ENCODE data around the gene SENP8. TPM values are rescaled to one million over a fixed set of nuclear protein-coding genes. Genes with fewer than 3 reads are reported as not detected.

SENP8 gene
- total and polyA plus RNA-seq, 2 of the 13 experiments (the other 11 are each of a cell fraction or from before 2014, with no cell fraction given), result 2.7 to 3.0 TPM

- peak; percentile 68; the same call in 1 of the 2 replicates for TF ChIP-seq SP1 (IDR thresholded peaks at IDR 0.05)
- TF ChIP-seq SP1 (CRISPR knock-in tag; IDR thresholded peaks at IDR 0.05), result peak; percentile 98
- TF ChIP-seq, protein P1, sequence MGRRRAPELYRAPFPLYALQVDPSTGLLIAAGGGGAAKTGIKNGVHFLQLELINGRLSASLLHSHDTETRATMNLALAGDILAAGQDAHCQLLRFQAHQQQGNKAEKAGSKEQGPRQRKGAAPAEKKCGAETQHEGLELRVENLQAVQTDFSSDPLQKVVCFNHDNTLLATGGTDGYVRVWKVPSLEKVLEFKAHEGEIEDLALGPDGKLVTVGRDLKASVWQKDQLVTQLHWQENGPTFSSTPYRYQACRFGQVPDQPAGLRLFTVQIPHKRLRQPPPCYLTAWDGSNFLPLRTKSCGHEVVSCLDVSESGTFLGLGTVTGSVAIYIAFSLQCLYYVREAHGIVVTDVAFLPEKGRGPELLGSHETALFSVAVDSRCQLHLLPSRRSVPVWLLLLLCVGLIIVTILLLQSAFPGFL (CRISPR knock-in tag; IDR thresholded peaks at IDR 0.05), result no peak
- TF ChIP-seq ATAD3A (CRISPR knock-in tag; IDR thresholded peaks at IDR 0.05), result no peak
- TF ChIP-seq, protein P2, sequence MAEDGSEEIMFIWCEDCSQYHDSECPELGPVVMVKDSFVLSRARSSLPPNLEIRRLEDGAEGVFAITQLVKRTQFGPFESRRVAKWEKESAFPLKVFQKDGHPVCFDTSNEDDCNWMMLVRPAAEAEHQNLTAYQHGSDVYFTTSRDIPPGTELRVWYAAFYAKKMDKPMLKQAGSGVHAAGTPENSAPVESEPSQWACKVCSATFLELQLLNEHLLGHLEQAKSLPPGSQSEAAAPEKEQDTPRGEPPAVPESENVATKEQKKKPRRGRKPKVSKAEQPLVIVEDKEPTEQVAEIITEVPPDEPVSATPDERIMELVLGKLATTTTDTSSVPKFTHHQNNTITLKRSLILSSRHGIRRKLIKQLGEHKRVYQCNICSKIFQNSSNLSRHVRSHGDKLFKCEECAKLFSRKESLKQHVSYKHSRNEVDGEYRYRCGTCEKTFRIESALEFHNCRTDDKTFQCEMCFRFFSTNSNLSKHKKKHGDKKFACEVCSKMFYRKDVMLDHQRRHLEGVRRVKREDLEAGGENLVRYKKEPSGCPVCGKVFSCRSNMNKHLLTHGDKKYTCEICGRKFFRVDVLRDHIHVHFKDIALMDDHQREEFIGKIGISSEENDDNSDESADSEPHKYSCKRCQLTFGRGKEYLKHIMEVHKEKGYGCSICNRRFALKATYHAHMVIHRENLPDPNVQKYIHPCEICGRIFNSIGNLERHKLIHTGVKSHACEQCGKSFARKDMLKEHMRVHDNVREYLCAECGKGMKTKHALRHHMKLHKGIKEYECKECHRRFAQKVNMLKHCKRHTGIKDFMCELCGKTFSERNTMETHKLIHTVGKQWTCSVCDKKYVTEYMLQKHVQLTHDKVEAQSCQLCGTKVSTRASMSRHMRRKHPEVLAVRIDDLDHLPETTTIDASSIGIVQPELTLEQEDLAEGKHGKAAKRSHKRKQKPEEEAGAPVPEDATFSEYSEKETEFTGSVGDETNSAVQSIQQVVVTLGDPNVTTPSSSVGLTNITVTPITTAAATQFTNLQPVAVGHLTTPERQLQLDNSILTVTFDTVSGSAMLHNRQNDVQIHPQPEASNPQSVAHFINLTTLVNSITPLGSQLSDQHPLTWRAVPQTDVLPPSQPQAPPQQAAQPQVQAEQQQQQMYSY (CRISPR knock-in tag; IDR thresholded peaks at IDR 0.05), result no peak; the same call in 1 of the 2 replicates
- peak; percentile 25; the same call in 1 of the 2 replicates for TF ChIP-seq ZNF724P (CRISPR knock-in tag; IDR thresholded peaks at IDR 0.05; ENCODE audit: borderline replicate concordance)
- no peak for TF ChIP-seq SNAPC4 (CRISPR knock-in tag; IDR thresholded peaks at IDR 0.05)
- no peak for TF ChIP-seq ZNF616 (CRISPR knock-in tag; IDR thresholded peaks at IDR 0.05; ENCODE audit: low read depth)
- no peak for TF ChIP-seq EED (CRISPR knock-in tag; IDR thresholded peaks at IDR 0.05)
- TF ChIP-seq ZFP82 (CRISPR knock-in tag; IDR thresholded peaks at IDR 0.05; ENCODE audit: borderline replicate concordance), result peak; percentile 49; the same call in 1 of the 2 replicates
- no peak for TF ChIP-seq PITX1 (CRISPR knock-in tag; IDR thresholded peaks at IDR 0.05)
- no peak for TF ChIP-seq NFIC (IDR thresholded peaks at IDR 0.05; ENCODE audit: low read length)
- peak; percentile 68; the same call in 1 of the 2 replicates for TF ChIP-seq HNF1B (CRISPR knock-in tag; IDR thresholded peaks at IDR 0.05)
- TF ChIP-seq CBX5 (CRISPR knock-in tag; IDR thresholded peaks at IDR 0.05; ENCODE audit: borderline replicate concordance), result 0 out of 2 replicates have a peak, but pooled peaks have one; percentile 25
These were observed at the start of gene SENP8, which contains the start of gene MYO9A (continued) for GRCh38 chr15:72118017-72118978.

All from HepG2 (cell line).